ENCODE measurements around the gene ANAPC2. TPM values are rescaled to one million over a fixed set of nuclear protein-coding genes. Genes with fewer than 3 reads are reported as not detected.
A peak's percentile ranks its signal among the peaks of the same experiment; 100 is the strongest.

The ANAPC2 gene
- total RNA-seq, 4 donors from 2014 or later, result 24.8 to 99.8 (median 54.9) TPM

DNA sequence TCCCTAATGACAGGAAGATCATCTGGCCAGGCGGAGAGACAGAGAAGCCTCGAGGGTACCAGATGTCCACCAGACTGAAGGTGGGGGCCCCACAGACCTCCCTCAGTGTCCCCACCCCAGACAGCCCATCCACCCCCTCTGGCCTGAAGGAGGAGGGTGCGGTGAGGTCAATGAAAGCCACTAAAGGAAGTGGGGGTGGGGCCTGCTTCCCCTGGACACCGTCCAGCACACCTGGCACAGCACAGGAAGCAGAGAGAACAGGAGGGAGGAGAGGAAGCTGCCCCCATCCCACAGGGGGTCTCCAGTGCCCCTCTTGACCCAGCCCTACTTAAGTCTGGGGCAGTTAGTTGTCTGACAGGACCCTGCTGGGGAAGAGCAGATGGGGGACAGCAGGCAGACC, 29.7 kb downstream of the ANAPC2 start:
- peaks cover 41% of the 10 kb centered on the region for H3K4me1 ChIP-seq
- peaks cover 82% of the 10 kb centered on the region for H3K27me3 ChIP-seq
- TF ChIP-seq, protein P1, sequence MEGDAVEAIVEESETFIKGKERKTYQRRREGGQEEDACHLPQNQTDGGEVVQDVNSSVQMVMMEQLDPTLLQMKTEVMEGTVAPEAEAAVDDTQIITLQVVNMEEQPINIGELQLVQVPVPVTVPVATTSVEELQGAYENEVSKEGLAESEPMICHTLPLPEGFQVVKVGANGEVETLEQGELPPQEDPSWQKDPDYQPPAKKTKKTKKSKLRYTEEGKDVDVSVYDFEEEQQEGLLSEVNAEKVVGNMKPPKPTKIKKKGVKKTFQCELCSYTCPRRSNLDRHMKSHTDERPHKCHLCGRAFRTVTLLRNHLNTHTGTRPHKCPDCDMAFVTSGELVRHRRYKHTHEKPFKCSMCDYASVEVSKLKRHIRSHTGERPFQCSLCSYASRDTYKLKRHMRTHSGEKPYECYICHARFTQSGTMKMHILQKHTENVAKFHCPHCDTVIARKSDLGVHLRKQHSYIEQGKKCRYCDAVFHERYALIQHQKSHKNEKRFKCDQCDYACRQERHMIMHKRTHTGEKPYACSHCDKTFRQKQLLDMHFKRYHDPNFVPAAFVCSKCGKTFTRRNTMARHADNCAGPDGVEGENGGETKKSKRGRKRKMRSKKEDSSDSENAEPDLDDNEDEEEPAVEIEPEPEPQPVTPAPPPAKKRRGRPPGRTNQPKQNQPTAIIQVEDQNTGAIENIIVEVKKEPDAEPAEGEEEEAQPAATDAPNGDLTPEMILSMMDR (IDR thresholded peaks at IDR 0.05), result no peak
- TF ChIP-seq POLR2A (IDR thresholded peaks at IDR 0.05), result no peak
- TF ChIP-seq EP300 (IDR thresholded peaks at IDR 0.05), result no peak
- no peak for TF ChIP-seq POLR2AphosphoS5 (IDR thresholded peaks at IDR 0.05)
- H3K4me3 ChIP-seq, result no peak overlapping the region
- WGBS, result 24% methylated on average over 4 of the region's 4 CpGs
- H3K36me3 ChIP-seq, result no peaks in the 10 kb centered on the region
- no peaks in the 10 kb centered on the region for H3K9me3 ChIP-seq
- no peak for DNase-seq (ENCODE audit: low spot score in 2 of 2)
- no peak overlapping the region for H3K27ac ChIP-seq

DNA sequence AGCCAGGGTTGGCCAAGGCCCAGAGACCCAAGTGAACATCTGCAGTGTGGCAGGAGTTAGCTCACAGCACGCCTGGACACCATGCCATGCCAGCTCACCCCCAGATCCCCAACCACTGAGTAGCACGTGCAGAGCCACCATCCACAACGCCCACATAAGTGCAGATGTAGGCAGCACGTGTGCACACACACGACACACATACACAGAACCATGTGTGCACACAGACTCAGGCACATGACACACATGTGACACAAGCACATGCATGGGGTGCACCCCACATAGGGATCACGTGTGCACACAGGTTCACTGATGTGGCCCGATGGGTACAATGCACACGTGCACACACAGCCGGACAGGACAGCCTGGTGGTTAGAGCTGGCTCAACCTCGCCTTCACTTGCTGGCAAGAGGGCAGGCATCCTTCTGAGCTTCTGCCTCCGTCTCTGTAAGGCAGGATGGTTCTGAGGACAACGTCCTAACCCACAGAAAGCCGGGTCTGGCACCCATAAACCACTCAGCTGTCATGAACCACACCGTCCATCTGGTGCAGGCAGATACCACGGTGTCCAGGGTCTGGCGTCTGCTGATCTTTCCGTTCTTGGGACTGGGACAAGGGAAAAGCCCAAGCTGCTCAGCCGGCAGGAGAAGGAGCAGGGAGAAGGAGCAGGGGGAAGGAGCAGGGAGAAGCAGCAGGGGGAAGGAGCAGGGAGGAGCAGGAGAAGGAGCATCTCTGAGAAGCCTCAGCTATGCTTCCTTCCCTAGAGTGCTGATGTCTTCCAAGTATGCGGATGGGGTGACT, 30.5 kb downstream of the ANAPC2 start:
- Histone ChIP-seq H3K4me1 (peaks cover 32% of the 10 kb centered on the region), H3K27ac (no peak overlapping the region), H3K27me3 (peaks cover 74% of the 10 kb centered on the region), H3K9me3 (no peaks in the 10 kb centered on the region), H3K4me3 (no peak overlapping the region), H3K36me3 (no peaks in the 10 kb centered on the region)
- no peak for DNase-seq (ENCODE audit: low spot score in 2 of 2)
- 49% methylated on average over 9 of the region's 19 CpGs for WGBS
- TF ChIP-seq, protein P1 (IDR thresholded peaks at IDR 0.05), result no peak
- TF ChIP-seq POLR2A (IDR thresholded peaks at IDR 0.05) (no peak), EP300 (IDR thresholded peaks at IDR 0.05) (no peak), POLR2AphosphoS5 (IDR thresholded peaks at IDR 0.05) (no peak)

DNA sequence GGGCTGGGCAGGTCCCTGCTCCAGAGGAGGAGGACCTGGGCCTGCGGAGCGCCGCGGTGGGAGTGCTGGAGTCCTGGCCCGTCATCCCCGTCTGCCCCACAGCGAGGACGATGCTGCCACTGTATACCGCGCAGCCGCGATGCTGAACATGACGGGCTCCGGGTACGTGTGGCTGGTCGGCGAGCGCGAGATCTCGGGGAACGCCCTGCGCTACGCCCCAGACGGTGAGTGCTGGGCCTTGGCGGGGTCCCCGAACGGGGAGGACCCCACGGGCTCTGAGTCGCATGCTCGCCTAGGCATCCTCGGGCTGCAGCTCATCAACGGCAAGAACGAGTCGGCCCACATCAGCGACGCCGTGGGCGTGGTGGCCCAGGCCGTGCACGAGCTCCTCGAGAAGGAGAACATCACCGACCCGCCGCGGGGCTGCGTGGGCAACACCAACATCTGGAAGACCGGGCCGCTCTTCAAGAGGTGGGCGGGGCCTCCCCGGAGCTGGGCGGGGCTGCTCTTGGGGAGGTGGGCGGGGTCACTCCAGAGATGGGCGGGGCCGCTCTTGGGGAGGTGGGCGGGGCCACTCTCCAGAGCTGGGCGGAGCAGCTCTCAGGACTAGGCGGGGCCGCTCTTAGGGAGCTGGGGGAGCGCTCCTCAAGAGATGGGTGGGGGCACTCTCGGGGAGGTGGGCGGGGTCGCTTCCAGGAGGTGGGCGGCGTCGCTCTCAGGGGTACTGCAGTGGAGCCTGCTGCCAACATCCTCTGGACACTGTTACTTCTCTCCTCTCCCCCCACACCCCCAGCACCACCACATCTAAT, 31.6 kb downstream of the ANAPC2 start:
- peaks cover 64% of the 10 kb centered on the region for H3K27me3 ChIP-seq
- no peak overlapping the region for H3K27ac ChIP-seq
- TF ChIP-seq POLR2AphosphoS5 (IDR thresholded peaks at IDR 0.05) (no peak), EP300 (IDR thresholded peaks at IDR 0.05) (no peak)
- TF ChIP-seq, protein P1 (IDR thresholded peaks at IDR 0.05), result no peak
- DNase-seq (ENCODE audit: low spot score in 2 of 2), result no peak
- H3K9me3 ChIP-seq, result no peaks in the 10 kb centered on the region
- peak overlapping the region; percentile 15 for H3K4me3 ChIP-seq
- WGBS, result 0% methylated on average over 2 of the region's 65 CpGs
- H3K36me3 ChIP-seq, result no peaks in the 10 kb centered on the region
- peaks cover 22% of the 10 kb centered on the region for H3K4me1 ChIP-seq

DNA sequence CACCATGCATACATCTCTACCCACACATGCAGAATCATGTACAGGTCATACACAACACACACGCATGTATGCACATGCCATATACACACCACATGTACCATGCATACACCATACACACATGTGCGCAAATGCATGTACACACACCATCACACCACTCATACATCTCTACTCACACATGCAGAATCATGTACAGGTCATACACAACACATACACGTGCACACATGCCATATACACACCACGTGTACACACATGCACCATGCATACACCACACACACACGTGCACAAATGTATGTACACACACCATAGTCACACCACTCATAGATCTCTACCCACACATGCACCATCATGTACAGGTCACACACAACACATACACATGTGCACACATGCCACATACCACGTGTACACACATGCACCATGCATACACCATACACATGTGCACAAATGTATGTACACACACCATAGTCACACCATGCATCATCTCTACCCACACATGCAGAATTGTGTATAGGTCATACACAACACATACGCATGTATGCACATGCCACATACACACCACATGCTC, 35.4 kb downstream of the ANAPC2 start:
- TF ChIP-seq EP300 (IDR thresholded peaks at IDR 0.05), result no peak
- TF ChIP-seq POLR2A (IDR thresholded peaks at IDR 0.05), result no peak
- TF ChIP-seq, protein P1 (IDR thresholded peaks at IDR 0.05), result no peak
- no peak for TF ChIP-seq POLR2AphosphoS5 (IDR thresholded peaks at IDR 0.05)
- H3K27ac ChIP-seq, result no peak overlapping the region
- 91% methylated on average over 7 of the region's 7 CpGs for WGBS
- H3K4me1 ChIP-seq, result peaks cover 11% of the 10 kb centered on the region
- peaks cover 35% of the 10 kb centered on the region for H3K27me3 ChIP-seq
- no peak overlapping the region for H3K4me3 ChIP-seq
- H3K36me3 ChIP-seq, result no peaks in the 10 kb centered on the region
- no peak for DNase-seq (ENCODE audit: low spot score in 2 of 2)
- no peaks in the 10 kb centered on the region for H3K9me3 ChIP-seq

All from suprapubic skin (tissue), 4 donors.